NOMO-1 treated with dmso at 0.1 percent for 144 hours (cell line): ENCODE results near the gene CDYL2.
"Not testable (repeated sequence)": the region's sequence is repeated elsewhere in the genome, so short reads cannot be mapped to it uniquely, and the experiment has no call there.

Source experiments
- DNase-seq: peaks from one replicate; lab custom pipeline; 2025; ENCODE audit not compliant: unreplicated experiment; lab: John Stamatoyannopoulos, UW

The CDYL2 gene

DNA sequence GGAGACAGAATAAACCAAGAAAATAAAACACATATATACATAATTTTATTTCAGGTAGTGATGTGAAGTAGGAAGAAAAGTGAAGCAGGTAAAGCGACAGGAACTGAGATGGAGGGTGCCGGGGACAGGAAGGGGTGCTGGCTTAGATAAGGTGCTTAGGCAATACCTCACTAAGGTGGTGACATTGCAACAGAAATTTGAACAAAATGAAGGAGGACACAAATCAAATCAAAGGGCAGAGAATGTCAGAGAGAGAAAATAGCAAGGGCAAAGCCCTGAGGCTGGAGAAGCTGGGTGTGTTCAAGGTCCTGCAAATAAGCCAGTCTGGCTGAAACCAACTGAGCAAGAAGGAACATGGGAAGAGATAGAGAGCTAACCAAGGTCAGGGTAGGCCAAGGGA is 5.0 kb upstream of the CDYL2 start:
- DNase-seq, result no peak

DNA sequence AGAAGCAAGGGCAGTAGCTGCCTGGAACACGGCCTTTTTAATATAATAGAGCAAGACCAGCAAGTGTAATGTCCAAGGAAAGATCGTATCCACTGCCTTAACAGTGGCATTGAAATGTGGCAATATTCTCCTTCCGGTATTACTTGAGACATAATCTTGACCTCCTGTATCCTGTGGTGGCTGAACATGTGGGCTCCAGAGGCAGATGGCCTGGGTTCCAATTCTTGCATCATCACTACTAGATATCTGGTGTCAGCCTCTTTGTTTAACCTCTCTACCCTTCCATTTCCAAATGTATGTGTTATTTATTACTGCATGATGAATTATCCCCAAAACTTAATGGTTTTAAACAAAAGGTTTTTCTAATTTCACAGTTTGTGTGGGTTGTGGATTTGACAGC is 3.5 kb upstream of the CDYL2 start:
- no peak for DNase-seq

DNA sequence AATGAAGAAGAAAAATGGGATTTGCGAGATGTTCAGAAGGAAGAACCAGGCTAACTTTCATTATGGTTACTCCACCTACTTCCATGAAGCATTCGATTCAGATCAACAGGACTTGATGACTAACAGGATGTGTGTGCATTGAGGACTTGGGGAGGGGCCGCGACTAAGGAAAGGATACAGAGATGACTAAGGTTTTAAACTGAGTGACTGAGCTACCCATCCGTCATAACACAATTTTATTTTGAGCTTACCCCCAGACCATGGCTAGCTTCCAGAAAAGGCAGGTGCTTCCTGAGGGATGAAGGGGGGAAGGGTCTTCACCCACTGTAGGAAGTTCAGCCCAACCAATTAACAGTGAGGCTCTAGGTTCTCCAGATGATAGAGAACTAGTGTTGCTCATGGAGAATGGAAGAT is 2.5 kb upstream of the CDYL2 start:
- DNase-seq, result no peak

DNA sequence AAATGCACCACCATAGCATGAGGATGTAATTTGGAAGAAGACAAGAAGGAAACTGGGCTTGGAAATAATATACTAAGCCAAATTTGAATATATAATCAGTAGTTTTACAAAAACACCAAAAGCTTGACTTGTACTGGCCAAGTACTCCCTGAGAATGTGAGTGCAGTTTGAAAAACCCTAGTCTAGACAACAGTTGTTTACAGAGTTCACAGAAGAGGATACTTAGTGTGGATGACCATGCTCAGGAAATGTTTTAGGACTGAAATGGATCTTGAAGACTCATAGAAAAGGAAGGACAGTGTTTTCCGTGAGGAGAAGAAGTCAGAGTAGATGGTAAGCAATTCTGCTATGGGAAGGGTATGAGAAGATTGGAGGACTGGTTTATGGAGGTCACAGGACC is 1.9 kb upstream of the CDYL2 start:
- DNase-seq, result no peak

DNA sequence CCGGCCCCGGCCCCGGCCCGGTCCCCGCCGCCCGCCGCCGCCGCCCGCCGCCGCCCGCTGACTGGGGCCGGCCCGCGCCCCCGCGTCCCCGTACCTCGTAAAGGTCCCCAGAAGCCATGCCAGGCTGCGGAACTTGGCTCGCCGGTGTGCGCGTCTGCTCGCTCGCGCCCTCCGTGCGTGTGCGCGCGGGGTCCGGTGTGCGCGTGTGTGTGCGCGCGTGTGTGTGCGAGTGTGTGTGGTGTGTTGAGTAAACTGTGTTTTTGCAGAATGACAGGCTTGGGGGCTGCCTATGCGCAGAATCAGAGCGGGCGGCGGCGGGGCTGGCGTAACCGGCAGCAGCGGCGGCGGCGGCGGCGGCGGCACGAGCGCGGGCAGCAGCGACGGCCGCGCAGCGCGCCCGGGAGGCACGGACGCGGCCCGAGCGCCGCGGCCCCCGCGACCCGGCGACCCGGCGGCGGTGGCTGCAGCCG is 307 bp downstream of the CDYL2 start:
- DNase-seq, result peak; percentile 28

DNA sequence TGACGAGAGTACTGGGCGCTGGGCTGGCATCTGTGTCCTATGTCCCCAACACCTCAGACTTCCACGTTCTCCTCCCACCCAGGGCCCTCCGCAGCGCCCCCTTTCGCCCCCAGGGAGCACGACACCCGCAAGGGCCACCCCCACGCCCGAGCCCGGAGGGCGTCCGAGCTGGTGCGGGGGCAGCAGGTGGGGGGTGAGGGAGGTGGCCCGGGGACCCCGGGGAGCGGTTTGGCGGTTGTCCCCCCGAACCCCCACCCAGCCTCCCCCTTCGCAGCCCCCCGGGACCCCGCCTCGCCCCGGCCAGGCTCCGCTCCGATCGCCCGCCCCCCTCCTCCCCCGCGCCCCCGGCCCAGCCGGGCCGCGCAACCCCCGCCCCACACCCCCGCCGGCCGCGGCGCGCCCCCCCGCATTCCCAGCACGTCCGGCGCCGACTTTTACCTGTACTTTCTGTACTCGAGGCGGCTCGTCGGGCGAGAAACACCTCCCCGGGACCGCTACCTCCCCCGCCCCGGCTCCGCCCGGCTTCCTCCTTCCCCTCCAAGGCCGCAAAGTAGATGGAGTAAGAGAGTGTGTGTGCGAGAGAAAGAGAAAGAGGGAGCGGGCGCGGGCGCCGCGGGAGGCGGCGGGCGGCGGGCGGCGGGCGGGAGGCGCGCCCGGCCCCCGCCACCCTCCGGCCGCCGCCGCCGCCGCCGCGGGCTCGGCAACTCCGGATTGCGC is 901 bp downstream of the CDYL2 start:
- peak; percentile 12 for DNase-seq

DNA sequence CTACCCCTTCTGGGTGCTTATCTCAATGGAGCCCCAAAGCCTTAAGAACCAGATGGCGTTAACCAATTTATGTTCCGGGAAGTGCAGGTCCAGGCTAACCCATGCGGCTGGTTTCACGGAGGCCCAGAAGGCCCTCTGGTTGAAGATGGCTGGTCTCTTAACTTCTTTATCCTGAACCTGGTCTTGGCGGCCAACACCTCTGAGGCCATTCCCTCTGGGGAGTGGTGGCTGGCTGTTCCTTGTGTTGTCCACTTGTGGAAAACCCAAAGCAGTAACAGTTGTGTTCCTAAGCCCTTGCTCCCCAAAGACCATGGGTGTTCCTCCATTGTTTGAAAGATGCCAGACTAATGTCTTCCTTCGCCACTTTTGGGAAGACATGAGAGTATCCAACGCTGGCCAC is 1.5 kb downstream of the CDYL2 start:
- DNase-seq, result no peak

DNA sequence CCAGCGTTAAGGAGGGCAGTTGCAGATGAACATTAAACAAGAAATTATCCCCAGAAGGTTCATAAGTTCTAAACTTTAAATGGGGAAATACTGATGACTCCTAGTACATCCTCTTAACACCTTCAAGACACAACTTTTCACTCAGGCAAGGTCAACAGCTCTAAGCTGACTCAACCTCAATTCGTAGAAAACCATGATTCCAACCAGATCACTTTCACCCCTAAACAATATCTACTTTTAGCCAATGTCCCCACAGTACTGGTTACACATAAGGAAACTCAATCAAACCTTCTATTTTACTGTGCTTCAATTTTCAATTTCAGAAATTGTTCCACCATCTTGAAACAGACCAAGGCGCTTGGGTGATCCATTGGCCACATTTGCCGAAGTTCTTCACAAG is 2.3 kb downstream of the CDYL2 start:
- DNase-seq, result no peak

DNA sequence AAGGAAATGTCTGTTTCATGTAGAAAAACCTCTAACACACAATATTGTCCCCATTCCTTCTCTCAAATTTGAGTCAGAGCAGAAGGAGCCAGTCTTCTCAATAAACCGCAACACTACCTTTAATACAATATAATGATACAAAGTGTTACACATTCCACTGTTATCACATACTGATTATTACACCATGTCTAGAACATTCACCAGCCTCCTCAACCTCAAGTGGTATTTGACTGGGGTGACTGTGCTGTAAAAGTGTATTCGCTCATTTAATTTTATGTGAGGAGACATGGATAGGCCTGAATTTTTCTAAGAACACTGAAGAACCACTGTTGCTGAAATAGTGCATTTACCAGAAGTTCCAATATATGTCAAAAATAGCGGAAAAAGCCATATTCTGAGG is 10.3 kb downstream of the CDYL2 start:
- DNase-seq, result no peak

DNA sequence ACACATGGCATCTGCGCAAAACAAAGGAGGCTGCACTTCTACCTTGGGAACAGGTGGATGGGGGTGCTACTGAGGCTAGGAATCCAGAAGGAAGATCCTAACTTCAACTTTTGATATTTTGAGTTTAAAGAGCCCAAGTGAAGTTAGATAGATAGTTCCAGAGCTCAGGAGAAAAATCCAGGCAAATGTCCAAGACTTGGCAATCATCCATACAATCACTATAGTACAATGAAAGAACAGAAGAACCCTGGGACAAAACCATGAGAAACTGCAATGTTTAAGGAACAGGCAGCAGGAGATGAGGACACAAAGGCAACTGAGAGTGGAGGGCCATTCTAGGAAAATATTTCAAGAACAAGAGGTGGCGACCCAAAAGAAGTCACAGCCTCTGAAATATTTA is 12.4 kb downstream of the CDYL2 start:
- DNase-seq, result no peak

DNA sequence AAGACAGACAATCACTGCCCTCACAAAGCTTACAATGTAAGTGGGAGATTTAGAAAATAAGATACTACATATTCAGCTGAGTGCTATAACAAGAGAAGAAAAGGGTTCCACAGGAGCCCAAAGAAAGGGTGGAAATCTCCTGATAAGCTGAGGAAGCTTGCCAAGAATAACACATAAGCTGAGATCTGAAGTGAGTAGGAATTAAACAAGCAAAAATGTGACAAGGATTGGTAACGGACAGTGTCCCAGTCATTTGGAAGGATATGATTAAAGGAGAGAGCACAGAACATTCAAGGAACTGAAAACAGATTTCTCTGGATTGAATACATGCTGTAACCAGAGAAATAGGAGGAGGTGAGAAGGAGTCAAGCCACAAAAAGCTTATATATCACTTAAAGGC is 13.0 kb downstream of the CDYL2 start:
- DNase-seq, result no peak

DNA sequence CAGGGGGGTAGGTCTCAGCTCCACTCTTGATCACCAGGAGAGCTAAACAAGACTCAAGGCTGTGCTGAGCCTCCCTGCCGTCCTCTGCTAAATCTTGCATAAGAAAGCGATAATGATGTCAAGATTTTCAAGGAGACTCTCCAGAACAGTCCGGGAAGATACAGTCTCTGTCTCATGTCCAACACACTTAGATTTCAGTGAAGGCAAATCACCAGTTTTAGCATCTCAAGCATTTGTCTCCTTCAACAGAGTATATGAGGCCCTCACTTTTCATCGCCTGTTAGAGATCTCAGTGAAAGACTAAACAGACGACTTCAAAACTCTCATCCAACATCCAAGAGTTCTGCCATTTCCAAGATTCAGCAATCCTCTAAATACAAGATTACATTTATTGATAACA is 13.6 kb downstream of the CDYL2 start:
- DNase-seq, result no peak

DNA sequence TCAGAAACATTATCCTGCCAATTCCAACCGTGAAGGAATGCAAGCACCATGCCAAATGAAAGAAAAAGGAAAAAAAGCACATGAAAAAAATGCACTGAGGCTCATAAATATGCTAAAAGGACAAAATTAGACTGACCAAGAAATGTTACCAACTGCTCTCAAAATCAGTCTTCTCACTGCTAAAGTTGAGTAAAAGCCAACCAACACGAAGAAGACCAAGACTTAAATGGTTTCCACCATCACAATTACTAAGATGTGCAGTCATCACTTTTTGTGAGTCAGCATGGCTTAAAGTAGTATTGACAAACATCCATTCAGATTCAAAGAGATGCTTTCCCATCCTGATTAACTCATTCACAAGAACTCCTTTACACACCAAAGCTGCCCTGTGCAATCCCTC is 16.4 kb downstream of the CDYL2 start:
- DNase-seq, result no peak

DNA sequence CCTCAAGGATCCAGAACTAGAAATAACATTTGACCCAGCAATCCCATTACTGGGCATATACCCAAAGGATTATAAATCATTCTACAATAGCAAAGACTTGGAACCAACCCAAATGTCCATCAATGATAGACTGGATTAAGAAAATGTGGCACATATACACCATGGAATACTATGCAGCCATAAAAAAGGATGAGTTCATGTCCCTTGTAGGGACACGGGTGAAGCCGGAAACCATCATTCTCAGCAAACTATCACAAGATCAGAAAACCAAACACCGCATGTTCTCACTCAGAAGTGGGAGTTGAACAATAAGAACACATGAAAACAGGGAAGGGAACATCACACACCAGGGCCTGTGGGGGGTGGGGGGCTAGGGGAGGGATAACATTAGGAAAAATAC is 17.8 kb downstream of the CDYL2 start:
- DNase-seq, result not testable (repeated sequence)

DNA sequence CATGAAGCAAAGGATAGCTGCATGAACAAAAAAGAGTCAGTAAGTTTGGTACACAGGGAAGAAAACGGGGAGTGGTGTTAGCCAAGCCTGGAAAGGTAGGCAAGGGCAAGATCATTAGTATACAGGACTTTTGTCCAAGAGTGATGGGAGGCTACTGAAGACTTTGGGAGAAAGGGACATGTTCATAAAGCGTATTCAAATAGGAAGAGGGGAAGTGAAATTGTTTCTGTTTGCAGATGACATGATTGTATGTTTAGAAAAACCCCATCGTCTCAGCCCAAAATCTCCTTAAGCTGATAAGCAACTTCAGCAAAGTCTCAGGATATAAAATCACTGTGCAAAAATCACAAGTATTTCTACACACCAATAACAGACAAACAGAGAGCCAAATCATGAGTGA is 19.4 kb downstream of the CDYL2 start:
- no peak for DNase-seq

DNA sequence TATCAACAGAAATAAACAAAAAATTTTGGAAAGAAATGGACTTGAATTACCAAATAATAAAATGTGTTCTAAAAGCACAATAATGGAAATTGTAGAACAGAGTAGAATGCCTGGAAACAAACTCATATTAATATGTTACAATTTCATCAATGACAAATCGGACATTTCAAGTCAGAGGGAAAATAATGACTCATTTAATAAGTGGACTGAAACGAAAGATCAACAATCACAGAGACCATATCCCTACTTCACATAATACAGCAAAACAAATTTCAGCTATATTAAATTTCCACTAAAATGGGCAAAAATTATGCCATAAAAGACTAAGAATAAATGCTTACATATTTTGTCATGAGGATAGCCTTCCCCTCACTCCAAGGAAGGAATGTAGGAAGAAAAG is 25.7 kb downstream of the CDYL2 start:
- DNase-seq, result no peak

DNA sequence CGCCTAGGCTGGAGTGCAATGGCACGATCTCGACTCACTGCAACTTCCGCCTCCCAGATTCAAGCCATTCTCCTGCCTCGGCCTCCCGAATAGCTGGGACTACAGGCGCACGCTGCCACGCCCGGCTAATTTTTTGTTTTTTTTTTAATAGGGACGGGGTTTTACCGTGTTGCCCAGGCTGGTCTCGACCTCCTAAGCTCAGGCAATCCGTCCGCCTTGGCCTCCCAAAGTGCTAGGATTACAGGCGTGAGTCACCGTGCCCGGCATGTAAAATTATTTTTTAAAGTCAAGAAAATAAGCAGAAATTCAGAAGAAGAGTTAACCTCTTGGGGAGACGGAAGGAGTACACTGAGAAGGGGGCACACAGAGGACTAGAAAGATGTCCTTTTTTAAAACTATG is 27.5 kb downstream of the CDYL2 start:
- DNase-seq, result no peak

DNA sequence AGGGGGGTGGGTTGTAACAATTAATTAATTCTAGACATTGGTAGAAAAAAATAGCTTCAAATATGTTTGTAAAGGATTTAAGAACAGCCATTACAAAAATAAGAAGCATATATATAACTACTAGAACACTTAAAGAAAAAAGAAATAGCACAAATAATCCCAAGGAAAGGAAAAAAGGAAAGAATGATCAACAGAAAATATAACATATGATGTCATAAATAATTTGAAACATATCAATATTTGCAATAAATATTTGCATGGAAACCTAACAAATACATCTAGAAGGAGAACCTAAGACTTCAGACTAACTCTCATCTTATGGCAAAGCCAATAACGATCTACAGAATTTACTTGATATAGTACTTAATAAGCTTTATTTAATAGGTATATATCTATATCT is 28.9 kb downstream of the CDYL2 start:
- DNase-seq, result no peak

DNA sequence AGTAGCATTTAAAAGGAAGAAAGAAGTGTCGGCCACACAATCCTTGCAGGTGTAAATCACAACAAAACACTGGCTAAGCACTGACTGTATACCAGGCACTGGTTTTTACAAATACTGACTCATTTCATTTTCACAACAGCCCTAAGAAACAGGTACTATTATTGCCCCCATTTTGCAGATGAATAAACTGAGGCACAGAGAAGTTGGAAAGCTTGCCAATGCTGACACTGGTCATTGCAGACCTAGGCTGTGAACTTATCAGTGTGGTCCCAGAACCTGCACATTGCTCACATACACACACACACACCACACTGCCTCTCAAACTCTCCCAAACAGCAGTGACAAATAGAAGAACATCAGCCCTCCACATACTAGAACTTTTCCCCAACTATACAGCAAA is 37.6 kb downstream of the CDYL2 start:
- no peak for DNase-seq

DNA sequence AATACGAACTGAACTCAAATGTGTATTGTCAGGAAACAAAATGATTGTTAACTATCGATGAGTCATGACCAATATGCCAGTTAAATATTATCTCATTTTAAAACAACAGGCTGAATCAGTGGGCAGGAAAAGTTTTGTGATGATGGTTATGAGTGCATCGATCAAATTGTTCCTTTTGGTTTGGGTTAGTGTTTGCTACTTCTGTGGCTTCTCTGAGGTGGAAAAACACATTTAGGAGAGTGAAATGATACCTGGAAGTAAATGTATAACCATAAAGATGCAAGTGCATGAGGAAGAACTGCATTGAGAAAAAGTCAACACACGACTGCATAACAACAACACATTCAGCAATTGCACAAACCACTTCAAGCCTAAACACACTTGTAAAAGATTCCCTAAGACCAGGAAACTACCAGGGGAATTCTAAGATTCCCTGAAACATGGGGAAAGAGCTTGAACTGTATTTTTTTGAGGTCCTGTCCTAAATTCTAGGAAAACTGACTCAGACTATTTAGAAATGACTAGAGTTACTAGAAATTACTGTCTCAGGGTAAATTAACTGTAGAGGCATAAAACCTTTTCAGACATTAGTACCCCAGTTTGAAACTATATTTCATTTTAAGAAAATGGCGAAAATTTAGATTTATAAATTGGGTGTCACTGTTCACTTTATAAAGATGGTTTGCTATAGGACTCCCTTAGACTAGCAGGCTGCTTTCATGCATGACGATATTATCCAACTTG is 44.8 kb downstream of the CDYL2 start:
- no peak for DNase-seq

DNA sequence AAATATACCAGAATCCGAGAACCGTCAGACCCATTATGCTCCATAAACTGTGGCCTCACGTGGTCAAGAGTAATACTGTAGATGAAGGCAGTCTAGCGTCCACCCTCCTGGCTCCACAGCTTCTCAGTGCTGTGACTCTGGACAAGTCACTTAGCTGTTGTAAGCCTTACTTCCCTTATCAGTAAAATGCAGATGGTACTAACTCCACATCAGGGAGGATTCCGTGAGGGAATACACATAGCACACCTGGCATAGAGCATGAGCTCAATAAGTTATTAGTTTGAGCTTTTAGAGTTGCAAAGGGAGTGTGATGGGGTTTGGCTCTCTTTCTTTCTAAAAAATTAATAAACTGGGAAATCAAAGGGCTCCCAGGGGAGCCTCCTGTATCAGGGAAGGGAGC is 49.9 kb downstream of the CDYL2 start:
- no peak for DNase-seq

DNA sequence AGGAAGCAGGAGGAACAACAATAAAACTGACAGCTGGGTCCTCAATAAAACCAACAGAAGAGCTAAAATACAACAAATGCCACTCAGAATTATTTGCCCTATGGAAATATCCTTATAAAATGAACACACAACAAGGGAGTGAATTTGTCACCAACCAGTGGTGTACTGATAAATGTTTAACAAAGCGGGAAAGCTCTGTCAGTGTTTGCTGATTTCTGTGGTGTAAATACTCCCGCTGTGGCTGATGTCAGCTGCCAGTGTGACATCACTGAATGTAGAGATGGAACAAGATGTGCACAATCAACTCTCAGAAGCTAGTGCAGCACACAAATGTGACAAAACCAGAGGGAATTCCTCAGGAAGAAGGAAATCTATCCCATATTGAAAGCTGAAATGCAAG is 51.9 kb downstream of the CDYL2 start:
- no peak for DNase-seq

DNA sequence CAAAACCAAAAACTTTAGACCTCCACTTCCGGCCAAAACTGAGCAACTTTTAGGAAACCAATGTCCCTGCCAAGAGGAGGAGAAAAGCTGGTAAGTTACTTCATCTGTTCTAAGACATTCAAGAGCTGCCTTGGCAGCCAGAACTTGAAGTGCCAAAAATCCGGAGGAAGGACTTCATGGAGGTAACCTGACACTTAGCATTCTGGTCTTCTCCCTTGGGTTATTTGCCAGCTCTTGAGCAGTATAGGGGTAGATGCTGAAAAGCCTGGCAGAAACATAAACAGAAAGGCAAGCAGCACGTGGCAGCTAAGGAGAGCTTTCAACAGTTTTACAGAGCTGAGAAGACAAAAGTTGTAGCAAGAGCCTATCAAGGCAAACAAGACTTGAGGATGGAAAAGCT is 53.2 kb downstream of the CDYL2 start:
- DNase-seq, result no peak
